Keratinocyte (primary cell): ENCODE data around the gene RAD9A.

Experiments
- EZH2 ChIP-seq: IDR thresholded peaks from one replicate; pipeline ENCODE4 v1.6.1; 2012; ENCODE audit warnings: inconsistent platforms, mild to moderate bottlenecking, low read length, moderate library complexity
- TF ChIP-seq, protein P1 (sequence below), 3 experiments: IDR thresholded peaks in 1 of 3; conservative IDR thresholded peaks in 1 of 3; optimal IDR thresholded peaks in 1 of 3; 2 replicates in 2 of 3; 3 replicates in 1 of 3; pipeline versions ENCODE3 to v1.5.1; 2011; ENCODE audit warnings: low read length in 3 of 3, mild to moderate bottlenecking in 3 of 3, moderate library complexity in 2 of 3, control low read depth in 1 of 3, inconsistent platforms in 1 of 3; ENCODE audit not compliant: insufficient read depth in 2 of 3; ENCODE audit errors: extremely low read depth in 1 of 3

DNA sequence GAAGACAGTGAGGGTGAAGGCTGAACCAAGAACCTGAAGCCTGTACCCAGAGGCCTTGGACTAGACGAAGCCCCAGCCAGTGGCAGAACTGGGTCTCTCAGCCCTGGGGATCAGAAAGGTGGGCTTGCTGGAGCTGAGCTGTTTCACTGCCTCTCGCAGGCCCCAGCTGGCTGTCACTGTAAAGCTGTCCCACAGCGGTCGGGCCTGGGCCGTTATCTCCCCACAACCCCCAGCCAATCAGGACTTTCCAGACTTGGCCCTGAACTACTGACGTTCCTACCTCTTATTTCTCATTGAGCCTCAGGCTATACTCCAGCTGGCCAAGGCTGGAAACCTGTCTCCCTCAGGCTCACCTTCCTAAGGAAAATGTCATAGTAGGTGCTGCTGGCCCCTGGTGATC, 5.8 kb downstream of the RAD9A start:
- TF ChIP-seq, protein P1, sequence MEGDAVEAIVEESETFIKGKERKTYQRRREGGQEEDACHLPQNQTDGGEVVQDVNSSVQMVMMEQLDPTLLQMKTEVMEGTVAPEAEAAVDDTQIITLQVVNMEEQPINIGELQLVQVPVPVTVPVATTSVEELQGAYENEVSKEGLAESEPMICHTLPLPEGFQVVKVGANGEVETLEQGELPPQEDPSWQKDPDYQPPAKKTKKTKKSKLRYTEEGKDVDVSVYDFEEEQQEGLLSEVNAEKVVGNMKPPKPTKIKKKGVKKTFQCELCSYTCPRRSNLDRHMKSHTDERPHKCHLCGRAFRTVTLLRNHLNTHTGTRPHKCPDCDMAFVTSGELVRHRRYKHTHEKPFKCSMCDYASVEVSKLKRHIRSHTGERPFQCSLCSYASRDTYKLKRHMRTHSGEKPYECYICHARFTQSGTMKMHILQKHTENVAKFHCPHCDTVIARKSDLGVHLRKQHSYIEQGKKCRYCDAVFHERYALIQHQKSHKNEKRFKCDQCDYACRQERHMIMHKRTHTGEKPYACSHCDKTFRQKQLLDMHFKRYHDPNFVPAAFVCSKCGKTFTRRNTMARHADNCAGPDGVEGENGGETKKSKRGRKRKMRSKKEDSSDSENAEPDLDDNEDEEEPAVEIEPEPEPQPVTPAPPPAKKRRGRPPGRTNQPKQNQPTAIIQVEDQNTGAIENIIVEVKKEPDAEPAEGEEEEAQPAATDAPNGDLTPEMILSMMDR (optimal IDR thresholded peaks at IDR 0.05 in 1 of 3, IDR thresholded peaks at IDR 0.05 in 1 of 3, conservative IDR thresholded peaks at IDR 0.05 in 1 of 3; ENCODE audit: extremely low read depth in 1 of 3, insufficient read depth in 2 of 3, low read length in 3 of 3) = no peak
- no peak for TF ChIP-seq EZH2
